Trophoblast cell (in vitro differentiated cells and primary cell): ENCODE results near the gene MLC1.

ENCODE experiments used
- DNase-seq, 2 donors: peaks; one replicate each; pipeline ENCODE4 v3.0.0-alpha.2; 2016
- H2AFZ ChIP-seq: 2 replicates; pipeline ENCODE4 v1.6.1; 2013; ENCODE audit warnings: low read length, moderate library complexity, mild to moderate bottlenecking; ENCODE audit not compliant: insufficient read depth, poor library complexity
- H2AK5ac ChIP-seq: 2 replicates; pipeline ENCODE4 v1.6.1; 2013; ENCODE audit warnings: mild to moderate bottlenecking, low read length
- H2BK120ac ChIP-seq: 2 replicates; pipeline ENCODE4 v1.6.1; 2013; ENCODE audit warnings: low read length, mild to moderate bottlenecking, moderate library complexity; ENCODE audit not compliant: insufficient read depth, poor library complexity
- H2BK12ac ChIP-seq: 2 replicates; pipeline ENCODE4 v1.6.1; 2013; ENCODE audit warnings: mild to moderate bottlenecking, low read length, moderate library complexity
- H2BK5ac ChIP-seq: 2 replicates; pipeline ENCODE4 v1.6.1; 2013; ENCODE audit warnings: low read length, low read depth, moderate library complexity, mild to moderate bottlenecking; ENCODE audit not compliant: poor library complexity
- H3K14ac ChIP-seq: 2 replicates; pipeline ENCODE4 v1.6.1; 2013; ENCODE audit warnings: mild to moderate bottlenecking, low read length
- H3K18ac ChIP-seq: 2 replicates; pipeline ENCODE4 v1.6.1; 2013; ENCODE audit warnings: mild to moderate bottlenecking, low read length
- H3K23ac ChIP-seq: 2 replicates; pipeline ENCODE4 v1.6.1; 2013; ENCODE audit warnings: low read length
- H3K27ac ChIP-seq: 2 replicates; pipeline ENCODE4 v1.5.1; 2013; ENCODE audit warnings: low read depth, mild to moderate bottlenecking, inconsistent platforms, low read length, moderate library complexity
- H3K27me3 ChIP-seq: 2 replicates; pipeline ENCODE4 v1.6.1; 2013; ENCODE audit warnings: inconsistent platforms, mild to moderate bottlenecking, low read length, moderate library complexity; ENCODE audit not compliant: insufficient read depth
- H3K36me3 ChIP-seq, 2 experiments: 1 replicate in 1 of 2; 2 replicates in 1 of 2; pipeline ENCODE4 v1.6.1; 2013; ENCODE audit warnings: low read length in 2 of 2, mild to moderate bottlenecking in 2 of 2, moderate library complexity in 1 of 2; ENCODE audit not compliant: insufficient read depth in 2 of 2, control insufficient read depth in 1 of 2
- H3K4ac ChIP-seq: 2 replicates; pipeline ENCODE4 v1.6.1; 2013; ENCODE audit warnings: low read depth, mild to moderate bottlenecking, low read length, moderate library complexity
- H3K4me1 ChIP-seq, 2 experiments: 1 replicate in 1 of 2; 2 replicates in 1 of 2; pipeline ENCODE4 v1.6.1; 2013; ENCODE audit warnings: low read length in 2 of 2, mild to moderate bottlenecking in 2 of 2, moderate library complexity in 1 of 2; ENCODE audit not compliant: insufficient read depth in 2 of 2, control insufficient read depth in 1 of 2
- H3K4me2 ChIP-seq: 2 replicates; pipeline ENCODE4 v1.6.1; 2013; ENCODE audit warnings: inconsistent platforms, mild to moderate bottlenecking, low read length, moderate library complexity
- H3K4me3 ChIP-seq: 2 replicates; pipeline ENCODE4 v1.5.1; 2013; ENCODE audit warnings: mild to moderate bottlenecking, low read depth, low read length, inconsistent platforms
- H3K79me1 ChIP-seq: one replicate; pipeline ENCODE4 v1.6.1; 2013; ENCODE audit warnings: low read length
- H3K79me2 ChIP-seq: 2 replicates; pipeline ENCODE4 v1.6.1; 2013; ENCODE audit warnings: low read length, mild to moderate bottlenecking; ENCODE audit not compliant: control insufficient read depth, insufficient read depth, poor library complexity
- H3K9ac ChIP-seq: 2 replicates; pipeline ENCODE4 v1.6.1; 2013; ENCODE audit warnings: mild to moderate bottlenecking, low read length
- H3K9me3 ChIP-seq: 2 replicates; pipeline ENCODE4 v1.6.1; 2013; ENCODE audit warnings: low read depth, mild to moderate bottlenecking, control low read depth, inconsistent platforms, low read length; ENCODE audit not compliant: insufficient read depth
- H4K12ac ChIP-seq: 2 replicates; pipeline ENCODE4 v1.6.1; 2013; ENCODE audit warnings: low read depth, mild to moderate bottlenecking, low read length, moderate library complexity
- H4K8ac ChIP-seq: 2 replicates; pipeline ENCODE4 v1.6.1; 2013; ENCODE audit warnings: low read depth, mild to moderate bottlenecking, low read length, moderate library complexity
- H4K91ac ChIP-seq: one replicate; pipeline ENCODE4 v1.6.1; 2013; ENCODE audit warnings: low read depth, mild to moderate bottlenecking, low read length, moderate library complexity
- WGBS: extraction: QIAGEN DNeasy Blood & Tissue Kit; methylation state at CpG from one replicate; pipeline ENCODE4 v1.1.7; 2013; ENCODE audit warnings: missing lambda C conversion rate; ENCODE audit not compliant: insufficient read length, insufficient coverage; ENCODE audit errors: extremely low coverage; 5-methylcytosine and 5-hydroxymethylcytosine counted together

The MLC1 gene

GRCh38 chr22:50076646-50077535 lies 8.3 kb downstream of the MLC1 start:
- H3K23ac ChIP-seq = no peak overlapping the region
- H3K27ac ChIP-seq = no peak overlapping the region
- no peak overlapping the region for H2BK12ac ChIP-seq
- no peaks in the 10 kb centered on the region for H3K27me3 ChIP-seq
- no peak overlapping the region for H3K4ac ChIP-seq
- no peak overlapping the region for H4K8ac ChIP-seq
- no peak overlapping the region for H2BK120ac ChIP-seq
- no peak for DNase-seq
- H3K4me2 ChIP-seq = no peak overlapping the region
- no peak overlapping the region for H3K9ac ChIP-seq
- no peaks in the 10 kb centered on the region for H3K79me2 ChIP-seq
- H3K79me1 ChIP-seq = peaks cover 2% of the 10 kb centered on the region
- H3K4me1 ChIP-seq = peaks cover 0 to 2% of the 10 kb centered on the region in 2 experiments
- WGBS = no CpG with 5 or more reads among the region's 43 CpGs
- no peak overlapping the region for H2AK5ac ChIP-seq
- no peak overlapping the region for H4K91ac ChIP-seq
- peaks cover 2% of the 10 kb centered on the region for H3K9me3 ChIP-seq
- no peak overlapping the region for H3K18ac ChIP-seq
- no peak overlapping the region for H3K14ac ChIP-seq
- no peak overlapping the region for H3K4me3 ChIP-seq
- H4K12ac ChIP-seq = no peak overlapping the region
- no peaks in the 10 kb centered on the region for H3K36me3 ChIP-seq
- no peak overlapping the region for H2AFZ ChIP-seq
- no peak overlapping the region for H2BK5ac ChIP-seq

DNA sequence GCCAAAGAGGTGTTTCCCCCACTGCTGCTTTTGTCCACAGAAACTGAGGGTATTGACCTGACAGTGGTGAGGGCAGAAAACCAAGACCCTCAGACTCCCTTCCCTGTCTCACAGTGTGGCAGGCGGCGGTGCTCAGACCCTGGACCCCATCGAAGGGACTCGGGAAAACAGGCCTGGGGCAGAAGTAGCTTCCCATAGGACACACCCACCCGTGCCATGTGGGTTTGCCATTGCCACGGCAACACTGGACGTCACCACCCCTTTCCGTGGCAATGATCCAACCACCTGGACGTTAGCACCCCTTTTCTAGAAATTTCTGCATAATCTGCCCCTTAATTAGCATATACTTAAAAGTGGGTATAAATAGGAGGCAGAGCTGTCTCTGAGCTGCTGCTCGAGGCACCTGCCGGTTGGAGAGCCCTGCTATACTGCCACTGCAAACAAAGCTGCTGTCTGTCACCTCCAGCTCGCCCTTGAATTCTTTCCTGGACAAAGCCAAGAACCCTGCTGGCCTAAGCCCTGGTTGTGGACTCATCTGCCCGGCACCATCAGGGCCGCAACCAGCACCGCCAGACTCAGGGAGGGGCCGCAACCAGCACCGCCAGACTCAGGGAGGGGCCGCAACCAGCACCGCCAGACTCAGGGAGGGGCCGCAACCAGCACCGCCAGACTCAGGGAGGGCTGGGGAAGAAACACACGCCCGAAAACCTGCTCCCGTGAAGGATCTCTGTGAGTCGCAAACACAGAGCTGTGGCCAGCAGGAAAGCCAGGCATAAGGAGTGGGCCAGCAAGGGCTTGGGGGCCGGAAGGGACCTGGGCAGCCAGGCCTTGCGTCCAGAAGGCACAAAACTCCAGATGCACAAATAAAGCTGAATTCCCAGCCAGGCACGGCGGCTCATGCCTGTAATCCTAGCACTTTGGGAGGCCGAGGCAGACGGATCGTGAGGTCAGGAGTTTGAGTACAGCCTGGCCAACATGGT lies 10.4 kb downstream of the MLC1 start:
- DNase-seq = no peak
- peaks cover 2% of the 10 kb centered on the region for H3K9me3 ChIP-seq
- H4K8ac ChIP-seq = no peak overlapping the region
- no peak overlapping the region for H3K4me2 ChIP-seq
- no CpG with 5 or more reads among the region's 32 CpGs for WGBS
- H2BK5ac ChIP-seq = no peak overlapping the region
- H3K23ac ChIP-seq = no peak overlapping the region
- H3K4ac ChIP-seq = no peak overlapping the region
- no peak overlapping the region for H2AK5ac ChIP-seq
- no peak overlapping the region for H2AFZ ChIP-seq
- H2BK12ac ChIP-seq = no peak overlapping the region
- H3K27ac ChIP-seq = no peak overlapping the region
- H3K4me1 ChIP-seq = peaks cover 0 to 2% of the 10 kb centered on the region in 2 experiments
- no peaks in the 10 kb centered on the region for H3K27me3 ChIP-seq
- H3K79me1 ChIP-seq = peaks cover 2% of the 10 kb centered on the region
- H3K9ac ChIP-seq = no peak overlapping the region
- H3K36me3 ChIP-seq = no peaks in the 10 kb centered on the region
- H4K91ac ChIP-seq = no peak overlapping the region
- no peak overlapping the region for H3K14ac ChIP-seq
- H3K18ac ChIP-seq = no peak overlapping the region
- no peaks in the 10 kb centered on the region for H3K79me2 ChIP-seq
- no peak overlapping the region for H4K12ac ChIP-seq
- H3K4me3 ChIP-seq = no peak overlapping the region
- H2BK120ac ChIP-seq = no peak overlapping the region

DNA sequence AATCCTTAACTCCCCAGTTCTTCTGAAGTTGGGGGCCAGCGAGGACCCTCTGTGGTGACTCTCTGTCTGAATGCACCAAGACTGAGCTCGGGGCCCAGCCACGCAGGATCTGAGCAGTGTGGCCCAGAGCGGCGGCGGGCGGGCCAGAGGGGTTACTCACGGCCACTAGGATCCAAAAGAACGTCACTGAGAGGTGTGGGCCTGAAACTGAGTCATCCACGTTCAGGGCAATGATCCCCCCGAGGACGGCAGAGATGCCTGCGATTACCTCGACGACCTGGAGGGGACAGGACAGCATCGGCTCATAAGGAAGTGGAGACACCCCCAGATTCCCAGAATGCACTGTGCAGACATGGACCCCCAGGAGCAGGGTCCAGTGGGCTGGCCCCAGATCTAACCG lies 11.2 kb downstream of the MLC1 start:
- Histone ChIP-seq H2BK5ac (no peak overlapping the region), H2BK12ac (no peak overlapping the region), H4K8ac (no peak overlapping the region), H3K9ac (no peak overlapping the region), H3K23ac (no peak overlapping the region), H3K9me3 (peaks cover 2% of the 10 kb centered on the region), H2BK120ac (no peak overlapping the region), H3K4ac (no peak overlapping the region), H3K4me2 (no peak overlapping the region), H3K4me1 (peaks cover 0 to 2% of the 10 kb centered on the region in 2 experiments), H2AK5ac (no peak overlapping the region), H3K4me3 (no peak overlapping the region), H2AFZ (no peak overlapping the region), H3K27me3 (no peaks in the 10 kb centered on the region), H3K18ac (no peak overlapping the region), H3K36me3 (no peaks in the 10 kb centered on the region), H3K79me2 (no peaks in the 10 kb centered on the region), H3K79me1 (peaks cover 2% of the 10 kb centered on the region), H4K12ac (no peak overlapping the region), H4K91ac (no peak overlapping the region), H3K14ac (no peak overlapping the region), H3K27ac (no peak overlapping the region)
- WGBS = no CpG with 5 or more reads among the region's 17 CpGs
- no peak for DNase-seq

DNA sequence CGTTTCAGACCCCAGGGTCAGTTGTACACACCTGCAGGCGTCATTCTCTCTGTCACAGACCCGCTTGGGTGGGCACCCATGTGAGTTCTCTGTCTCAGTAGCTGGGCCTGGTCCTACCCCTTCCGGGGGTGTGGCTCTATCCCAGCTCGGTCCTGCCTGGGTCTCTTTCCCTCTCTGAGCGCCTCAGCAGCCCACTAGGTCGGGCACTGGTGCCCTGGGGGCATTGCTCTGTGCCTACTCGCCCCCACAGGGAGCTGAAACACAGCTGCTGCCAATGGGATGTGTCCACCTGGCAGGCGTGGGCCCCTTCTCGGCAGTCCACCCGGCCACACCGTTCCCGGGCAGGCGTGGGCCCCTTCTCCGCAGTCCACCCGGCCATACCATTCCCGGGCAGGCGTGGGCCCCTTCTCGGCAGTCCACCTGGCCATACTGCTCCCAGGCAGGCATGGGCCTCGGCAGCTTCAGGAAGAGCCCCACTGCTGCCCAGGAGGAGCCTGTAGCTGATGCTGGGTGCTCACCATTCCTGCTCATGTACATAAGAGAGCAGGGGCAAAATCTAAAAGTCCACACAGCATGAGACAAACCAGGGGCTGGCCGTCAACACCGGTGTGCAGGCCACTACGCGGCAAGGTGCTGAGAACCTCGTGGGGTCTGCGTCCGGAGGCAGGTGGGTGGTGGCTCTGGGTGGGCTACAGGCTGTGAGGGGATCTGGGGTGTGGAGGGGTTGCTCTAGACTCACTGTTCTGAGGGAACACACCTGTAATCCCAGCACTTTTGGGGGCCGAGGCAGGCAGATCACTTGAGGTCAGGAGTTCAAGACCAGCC lies 12.3 kb downstream of the MLC1 start:
- no peak overlapping the region for H3K27ac ChIP-seq
- H2BK120ac ChIP-seq = no peak overlapping the region
- no peak overlapping the region for H2BK5ac ChIP-seq
- H3K18ac ChIP-seq = no peak overlapping the region
- H3K4me1 ChIP-seq = no peaks in the 10 kb centered on the region
- H3K4me2 ChIP-seq = no peak overlapping the region
- WGBS = no CpG with 5 or more reads among the region's 28 CpGs
- no peak overlapping the region for H2AFZ ChIP-seq
- no peaks in the 10 kb centered on the region for H3K36me3 ChIP-seq
- no peak for DNase-seq
- no peak overlapping the region for H3K4ac ChIP-seq
- no peaks in the 10 kb centered on the region for H3K79me2 ChIP-seq
- H4K8ac ChIP-seq = no peak overlapping the region
- no peak overlapping the region for H3K14ac ChIP-seq
- H3K23ac ChIP-seq = no peak overlapping the region
- H2BK12ac ChIP-seq = no peak overlapping the region
- no peak overlapping the region for H3K9ac ChIP-seq
- H4K91ac ChIP-seq = no peak overlapping the region
- H2AK5ac ChIP-seq = no peak overlapping the region
- H3K9me3 ChIP-seq = peaks cover 2% of the 10 kb centered on the region
- no peak overlapping the region for H3K4me3 ChIP-seq
- no peak overlapping the region for H4K12ac ChIP-seq
- H3K27me3 ChIP-seq = no peaks in the 10 kb centered on the region
- H3K79me1 ChIP-seq = no peaks in the 10 kb centered on the region
